Tibial nerve (tissue), 4 donors: Measurements from ENCODE around the gene SGSM1. TPM values are rescaled to one million over a fixed set of nuclear protein-coding genes. Genes with fewer than 3 reads are reported as not detected.
"Not testable (repeated sequence)": the region's sequence is repeated elsewhere in the genome, so short reads cannot be mapped to it uniquely, and the experiment has no call there.

Source experiments
- DNase-seq, 2 donors: peaks; one replicate each; pipeline ENCODE4 v3.0.0-alpha.2; 2019; ENCODE audit warnings: low spot score in 2 of 2
- H3K27ac ChIP-seq, 4 donors: fragments of 200-600 bp; sonication (generic) in 3 of 4; one replicate each; pipeline ENCODE4 v1.5.1; 2017 to 2019; ENCODE audit warnings: mild to moderate bottlenecking in 1 of 4
- H3K27me3 ChIP-seq, 2 donors: fragments of 200-600 bp; sonication (generic) in 1 of 2; one replicate each; pipeline versions ENCODE4 v1.5.1 to v1.6.0; 2017 to 2019
- H3K36me3 ChIP-seq, 3 donors: fragments of 200-600 bp; sonication (generic); one replicate each; pipeline ENCODE4 v1.5.1; 2018 to 2019
- H3K4me1 ChIP-seq, 4 donors: fragments of 200-600 bp; sonication (generic) in 3 of 4; one replicate each; pipeline ENCODE4 v1.5.1; 2017 to 2019
- H3K4me3 ChIP-seq, 4 donors: fragments of 200-600 bp; sonication (generic) in 3 of 4; one replicate each; pipeline ENCODE4 v1.5.1; 2017 to 2019; ENCODE audit warnings: mild to moderate bottlenecking in 1 of 4, moderate library complexity in 1 of 4
- H3K9me3 ChIP-seq, 4 donors: fragments of 200-600 bp; sonication (generic) in 3 of 4; one replicate each; pipeline ENCODE4 v1.5.1; 2017 to 2019
- EP300 ChIP-seq, 2 donors: sonication (generic); formaldehyde crosslinking; IDR thresholded peaks; one replicate each; pipeline ENCODE4 v1.6.1; 2017; ENCODE audit warnings: antibody characterized with exemption in 2 of 2, mild to moderate bottlenecking in 1 of 2
- POLR2A ChIP-seq, 2 donors: fragments of 450-650 bp; IDR thresholded peaks; one replicate each; pipeline ENCODE4 v1.6.1; 2017; ENCODE audit warnings: antibody characterized with exemption in 2 of 2, mild to moderate bottlenecking in 2 of 2, moderate library complexity in 2 of 2
- WGBS, 2 donors: methylation state at CpG; one replicate each; pipeline ENCODE4 v1.1.5; 2018; 5-methylcytosine and 5-hydroxymethylcytosine counted together
- total RNA-seq, 4 donors: library from RNA; depleted of rRNA; stranded (reverse); fragments of >200 nt; gene quantifications; one replicate each; pipeline ENCODE4 v1.1.0, GENCODE V29; 2016
- TF ChIP-seq, protein P1 (sequence below), 5 experiments: fragments of 200-600 bp in 3 of 5; fragments of 450-650 bp in 2 of 5; sonication (generic) in 3 of 5; IDR thresholded peaks; one replicate each; pipeline ENCODE4 v1.5.1; 2016 to 2019; ENCODE audit warnings: antibody characterized with exemption in 5 of 5, mild to moderate bottlenecking in 3 of 5, moderate library complexity in 2 of 5

SGSM1 gene
- total RNA-seq, 4 donors from 2014 or later = 0.22 to 1.5 (median 0.70) TPM

- DNase-seq = no peak
- TF ChIP-seq POLR2A (IDR thresholded peaks at IDR 0.05) = no peak
- TF ChIP-seq, protein P1, sequence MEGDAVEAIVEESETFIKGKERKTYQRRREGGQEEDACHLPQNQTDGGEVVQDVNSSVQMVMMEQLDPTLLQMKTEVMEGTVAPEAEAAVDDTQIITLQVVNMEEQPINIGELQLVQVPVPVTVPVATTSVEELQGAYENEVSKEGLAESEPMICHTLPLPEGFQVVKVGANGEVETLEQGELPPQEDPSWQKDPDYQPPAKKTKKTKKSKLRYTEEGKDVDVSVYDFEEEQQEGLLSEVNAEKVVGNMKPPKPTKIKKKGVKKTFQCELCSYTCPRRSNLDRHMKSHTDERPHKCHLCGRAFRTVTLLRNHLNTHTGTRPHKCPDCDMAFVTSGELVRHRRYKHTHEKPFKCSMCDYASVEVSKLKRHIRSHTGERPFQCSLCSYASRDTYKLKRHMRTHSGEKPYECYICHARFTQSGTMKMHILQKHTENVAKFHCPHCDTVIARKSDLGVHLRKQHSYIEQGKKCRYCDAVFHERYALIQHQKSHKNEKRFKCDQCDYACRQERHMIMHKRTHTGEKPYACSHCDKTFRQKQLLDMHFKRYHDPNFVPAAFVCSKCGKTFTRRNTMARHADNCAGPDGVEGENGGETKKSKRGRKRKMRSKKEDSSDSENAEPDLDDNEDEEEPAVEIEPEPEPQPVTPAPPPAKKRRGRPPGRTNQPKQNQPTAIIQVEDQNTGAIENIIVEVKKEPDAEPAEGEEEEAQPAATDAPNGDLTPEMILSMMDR (IDR thresholded peaks at IDR 0.05) = no peak
- TF ChIP-seq EP300 (IDR thresholded peaks at IDR 0.05) = no peak
- no peaks in the 10 kb centered on the region for H3K9me3 ChIP-seq
- 72 to 91% methylated on average over 10 of the region's 10 CpGs for WGBS, 2 donors
- H3K4me3 ChIP-seq = no peak overlapping the region
- no peaks in the 10 kb centered on the region for H3K36me3 ChIP-seq
- no peaks in the 10 kb centered on the region for H3K27me3 ChIP-seq
- no peak overlapping the region for H3K27ac ChIP-seq
- H3K4me1 ChIP-seq = no peaks in the 10 kb centered on the region
These were observed 25.7 kb downstream of the SGSM1 start for GRCh38 chr22:24831687-24832086.

- WGBS, 2 donors = 73 to 82% methylated on average over 8 of the region's 8 CpGs
- Histone ChIP-seq H3K36me3 (no peaks in the 10 kb centered on the region), H3K9me3 (peaks cover 0 to 6% (median 0%) of the 10 kb centered on the region in 4 donors), H3K27ac (no peak overlapping the region), H3K27me3 (no peaks in the 10 kb centered on the region), H3K4me3 (no peak overlapping the region), H3K4me1 (no peaks in the 10 kb centered on the region)
- TF ChIP-seq EP300 (IDR thresholded peaks at IDR 0.05) (no peak), POLR2A (IDR thresholded peaks at IDR 0.05) (no peak)
- TF ChIP-seq, protein P1 (IDR thresholded peaks at IDR 0.05) = no peak
- no peak for DNase-seq
These were observed 28.0 kb downstream of the SGSM1 start for GRCh38 chr22:24833881-24834495.

GRCh38 chr22:24834845-24835570 lies 29.0 kb downstream of the SGSM1 start:
- no peak for TF ChIP-seq POLR2A (IDR thresholded peaks at IDR 0.05)
- TF ChIP-seq EP300 (IDR thresholded peaks at IDR 0.05) = no peak
- TF ChIP-seq, protein P1 (IDR thresholded peaks at IDR 0.05) = no peak
- Histone ChIP-seq H3K4me1 (no peaks in the 10 kb centered on the region), H3K9me3 (peaks cover 0 to 8% (median 0%) of the 10 kb centered on the region in 4 donors), H3K36me3 (no peaks in the 10 kb centered on the region), H3K27ac (no peak overlapping the region), H3K4me3 (no peak overlapping the region), H3K27me3 (no peaks in the 10 kb centered on the region)
- no peak for DNase-seq
- 57 to 67% methylated on average over 13 of the region's 13 CpGs for WGBS, 2 donors

- 59 to 69% methylated on average over 1 of the region's 1 CpG for WGBS, 2 donors
- TF ChIP-seq EP300 (IDR thresholded peaks at IDR 0.05) (no peak), POLR2A (IDR thresholded peaks at IDR 0.05) (no peak)
- TF ChIP-seq, protein P1 (IDR thresholded peaks at IDR 0.05) = no peak
These were observed 30.3 kb downstream of the SGSM1 start for GRCh38 chr22:24836282-24836681.

DNA sequence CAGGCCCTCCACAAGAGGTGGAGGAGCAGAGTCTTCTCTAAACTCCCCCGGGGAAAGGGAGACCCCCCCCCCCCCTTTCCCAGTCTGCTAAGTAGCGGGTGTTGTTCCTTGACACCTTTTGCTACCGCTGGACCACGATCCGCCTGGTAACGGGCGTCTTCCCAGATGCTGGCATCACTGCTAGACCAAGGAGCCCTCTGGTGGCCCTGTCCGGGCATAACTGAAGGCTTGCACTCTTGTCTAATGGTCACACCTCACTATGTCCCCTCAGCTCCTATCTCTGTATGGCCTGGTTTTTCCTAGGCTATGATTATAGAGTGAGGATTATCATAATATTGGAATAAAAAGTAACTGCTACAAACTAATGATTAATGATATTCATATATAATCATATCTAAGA lies 31.5 kb downstream of the SGSM1 start:
- H3K4me1 ChIP-seq = not testable (repeated sequence)
- 64% methylated on average over 1 to 7 of the region's 8 CpGs for WGBS, 2 donors

More at GRCh38 chr22:24836282-24836681, 30.3 kb downstream of the SGSM1 start:
- Histone ChIP-seq H3K27ac (no peak overlapping the region), H3K27me3 (no peaks in the 10 kb centered on the region), H3K4me3 (no peak overlapping the region), H3K36me3 (no peaks in the 10 kb centered on the region), H3K4me1 (no peaks in the 10 kb centered on the region), H3K9me3 (peaks cover 0 to 8% (median 0%) of the 10 kb centered on the region in 4 donors)
- no peak for DNase-seq

More for the DNA sequence above, 31.5 kb downstream of the SGSM1 start:
- not testable (repeated sequence) for H3K36me3 ChIP-seq, H3K4me3 ChIP-seq, H3K27me3 ChIP-seq, DNase-seq, H3K27ac ChIP-seq, H3K9me3 ChIP-seq
